Femur (tissue), 1 donor: Measurements from ENCODE around the gene SH3BGRL2.

Experiments
- DNase-seq: peaks from one replicate; pipeline ENCODE4 v3.0.0-alpha.2; 2017

SH3BGRL2 gene

DNA sequence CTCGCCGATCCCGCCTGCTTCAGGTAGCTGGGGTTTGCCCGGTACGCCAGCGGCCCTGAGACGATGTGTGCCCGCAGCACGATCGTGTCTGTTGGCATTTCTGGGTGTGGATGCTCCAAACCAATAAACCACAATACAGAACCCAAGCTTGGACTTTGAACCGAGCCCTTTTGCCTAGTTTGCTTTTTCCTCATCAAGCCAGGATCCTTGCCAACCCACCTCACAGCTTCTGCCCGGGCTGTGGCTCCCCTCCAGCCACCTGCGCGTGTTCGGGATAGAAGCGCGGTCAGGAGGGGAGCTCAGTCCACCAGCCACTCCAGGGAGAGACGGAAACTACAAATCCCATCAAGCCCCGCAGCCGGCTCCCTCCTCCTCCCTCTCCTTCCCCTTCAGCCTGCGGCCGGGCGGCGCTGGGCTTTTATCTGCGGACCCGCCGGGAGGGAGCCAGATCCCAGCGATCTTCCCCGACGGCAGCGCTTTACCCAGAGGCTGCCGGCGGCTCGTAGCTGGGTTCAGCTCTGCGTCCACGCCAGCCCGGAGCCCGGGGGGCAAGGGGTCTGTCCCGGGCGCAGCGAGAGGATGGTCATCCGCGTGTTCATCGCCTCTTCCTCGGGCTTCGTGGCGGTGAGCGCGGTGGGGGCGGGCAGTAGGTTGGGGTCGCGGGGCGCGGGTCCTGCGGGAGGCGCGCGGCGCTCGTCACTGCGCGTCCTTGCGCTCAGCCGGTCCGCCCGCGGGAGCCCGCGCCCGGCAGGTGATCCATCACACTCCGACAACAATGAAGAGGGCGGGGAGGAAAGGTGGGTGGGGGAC, at the start of gene SH3BGRL2:
SH3BGRL2 (plus strand) TSS at position 447 of the 810 bp plus-strand sequence; CDS start at position 580, 133 bp downstream.
- DNase-seq = peak; percentile 80

DNA sequence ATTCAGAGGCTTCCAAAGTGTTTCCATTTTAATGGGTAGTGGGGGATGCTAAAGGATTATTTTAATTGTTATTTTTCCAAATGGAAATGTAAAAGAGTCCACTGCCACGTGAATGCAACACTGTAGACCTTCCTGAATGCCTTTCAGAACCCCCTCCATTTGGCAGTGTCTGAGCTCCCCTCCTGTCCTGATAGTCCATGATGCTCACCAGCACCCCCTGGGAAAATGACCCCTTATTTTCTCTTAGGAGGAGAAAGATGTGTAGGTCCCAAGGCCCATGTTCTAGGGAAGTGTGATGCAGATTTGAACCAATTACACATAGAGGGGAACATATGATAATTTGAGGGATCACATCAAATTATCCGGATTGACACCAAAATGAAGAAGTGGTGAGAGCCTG, 46.8 kb upstream of the SH3BGRL2 start:
- DNase-seq = no peak

DNA sequence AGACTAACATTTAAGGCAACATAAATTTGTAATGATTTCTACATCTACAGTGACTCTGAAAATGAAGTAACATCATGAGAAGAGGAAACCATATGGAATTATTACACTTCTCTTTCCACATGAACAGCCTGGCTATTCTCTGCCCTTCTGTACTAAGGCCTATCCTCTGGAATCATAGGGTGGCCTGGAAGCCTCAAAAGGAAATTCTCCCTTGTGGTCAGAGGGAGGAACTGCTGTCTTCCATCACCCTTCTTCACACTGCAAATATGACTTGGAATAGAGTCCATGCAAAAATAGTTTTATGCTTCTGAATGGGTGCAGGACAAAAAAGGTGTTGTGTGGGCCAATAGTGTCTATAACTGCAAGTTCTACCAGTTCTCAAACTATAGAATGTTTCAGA, 44.6 kb upstream of the SH3BGRL2 start:
- DNase-seq = no peak

DNA sequence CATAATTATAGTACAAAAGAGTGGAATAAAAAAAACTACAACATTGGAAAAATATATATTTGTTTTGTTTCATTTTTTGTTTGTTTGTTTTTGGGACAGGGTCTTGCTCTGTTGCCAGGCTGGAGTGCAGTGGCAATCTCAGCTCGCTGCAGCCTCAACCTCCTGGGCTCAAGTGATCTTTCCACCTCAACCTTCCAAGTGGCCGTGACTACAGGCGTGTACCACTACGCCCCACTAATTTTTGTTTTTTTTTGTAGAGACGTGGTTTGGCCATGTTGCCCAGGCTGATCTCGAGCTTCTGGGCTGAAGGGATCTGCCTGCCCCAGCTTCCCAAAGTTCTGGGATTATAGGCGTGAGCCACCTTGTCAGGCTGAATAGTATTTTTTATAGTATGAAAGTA, 41.4 kb upstream of the SH3BGRL2 start:
- DNase-seq = no peak

DNA sequence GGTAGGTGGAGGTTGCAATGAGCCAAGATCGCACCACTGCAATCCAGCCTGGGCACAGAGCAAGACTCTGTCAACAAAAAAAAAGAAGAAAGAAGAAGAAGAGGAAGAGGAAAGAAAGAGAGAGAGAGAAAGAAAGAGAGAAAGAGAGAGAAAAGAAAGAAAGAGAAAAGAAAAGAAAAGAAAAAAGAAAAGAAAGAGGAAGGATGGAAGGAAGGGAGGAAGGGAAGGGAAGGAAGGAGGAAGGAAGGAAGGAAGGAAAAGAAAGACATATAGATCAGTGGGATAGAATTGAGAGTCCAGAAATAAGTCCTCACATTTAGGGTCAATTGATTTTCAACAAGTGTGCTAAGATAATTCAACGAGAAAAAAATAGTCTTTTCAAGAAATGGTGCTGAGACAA, 34.0 kb upstream of the SH3BGRL2 start:
- no peak for DNase-seq

DNA sequence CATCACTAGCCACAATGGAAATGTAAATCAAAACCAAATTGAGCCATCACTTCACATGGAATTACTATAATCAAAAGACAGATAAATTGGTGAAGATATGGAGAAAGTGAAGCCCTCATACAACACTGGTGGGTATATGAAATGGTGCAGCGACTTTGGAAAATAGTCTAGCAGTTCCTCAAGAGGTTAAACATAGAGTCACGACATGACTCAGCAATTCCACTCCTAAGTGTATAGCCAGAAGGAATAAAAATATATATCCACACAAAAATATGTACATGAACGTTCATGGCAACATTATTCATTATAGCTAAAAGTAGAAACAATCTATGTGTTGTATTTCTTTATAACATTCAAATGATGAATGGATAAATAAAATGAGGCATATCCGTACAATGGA, 33.1 kb upstream of the SH3BGRL2 start:
- DNase-seq = no peak

DNA sequence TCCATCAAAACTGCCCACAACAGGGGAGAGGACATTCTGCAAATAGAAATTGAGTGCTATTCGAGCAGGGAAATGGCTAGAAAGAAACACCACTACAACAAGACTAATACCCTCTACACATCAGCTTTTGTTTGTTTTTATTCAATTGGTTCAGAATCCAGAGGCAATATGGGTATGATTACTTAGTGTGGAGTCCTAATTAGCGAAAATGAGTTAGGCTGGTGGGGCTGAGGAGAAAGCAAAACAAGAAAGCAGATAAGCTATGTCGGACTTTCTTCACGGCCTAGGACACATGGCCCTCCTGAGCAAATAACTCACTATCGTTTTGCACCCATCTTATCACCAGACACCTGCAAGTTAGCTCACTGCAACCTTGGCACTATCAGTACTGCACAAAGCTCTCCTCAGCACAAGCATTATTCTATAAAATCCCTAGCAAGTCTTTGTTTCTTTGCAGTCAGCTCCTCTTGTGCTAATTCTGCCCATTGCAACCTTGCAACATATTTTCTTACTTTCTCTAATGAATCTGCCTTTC, 31.3 kb upstream of the SH3BGRL2 start:
- no peak for DNase-seq

DNA sequence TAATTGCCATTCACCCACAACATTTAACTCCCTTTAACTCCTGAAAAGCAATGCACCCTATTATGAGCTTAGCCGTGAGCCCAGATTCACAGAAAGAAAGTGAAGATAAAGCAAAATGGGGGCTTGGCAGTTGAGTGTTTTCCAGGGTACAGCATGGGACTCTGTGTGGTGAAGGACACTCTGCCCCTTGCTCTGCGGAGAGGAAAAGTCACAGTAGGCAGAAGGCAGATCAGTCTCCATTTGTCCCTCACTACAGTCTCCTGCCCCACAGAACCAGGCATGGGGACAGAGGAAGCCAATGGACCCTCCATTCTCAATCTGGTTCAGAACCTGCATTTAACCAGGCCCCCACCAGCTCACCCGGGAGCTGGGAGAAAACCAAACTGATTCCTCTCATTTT, 30.8 kb upstream of the SH3BGRL2 start:
- DNase-seq = no peak

DNA sequence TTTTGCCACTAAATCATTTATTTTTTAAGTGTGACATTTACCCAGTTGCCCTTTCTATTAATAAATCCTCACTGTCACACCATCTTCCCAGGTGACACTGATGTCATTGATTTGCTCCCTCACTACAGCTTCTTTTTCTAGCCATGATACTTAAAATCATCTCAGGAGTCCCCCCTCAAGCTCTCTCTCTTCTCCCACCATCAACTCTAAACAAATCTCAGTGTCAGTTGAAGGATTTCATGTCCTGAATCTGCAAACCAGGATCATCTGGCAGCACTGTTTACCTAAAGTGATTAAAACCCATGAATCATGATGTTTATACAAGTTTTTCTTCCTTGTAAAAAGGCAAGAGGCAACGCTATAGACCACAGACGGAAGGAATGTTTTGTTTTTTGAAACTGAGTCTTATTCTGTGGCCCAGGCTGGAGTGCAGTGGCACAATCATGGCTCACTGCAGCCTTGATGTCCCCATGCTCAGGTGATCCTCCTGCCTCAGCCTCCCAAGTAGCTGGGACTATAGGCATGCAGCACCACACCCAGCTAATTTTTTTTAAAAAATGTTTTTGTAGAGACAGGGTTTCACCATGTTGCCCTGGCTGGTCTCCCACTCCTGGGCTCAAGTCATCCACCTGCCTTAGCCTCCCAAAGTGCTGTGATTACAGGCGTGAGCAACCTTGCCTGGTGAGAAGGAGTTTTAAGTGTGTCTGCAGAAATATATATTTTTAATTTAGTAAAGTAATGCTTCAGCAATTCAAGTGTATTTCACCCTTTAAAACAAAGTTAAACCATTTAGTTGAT, 30.1 kb upstream of the SH3BGRL2 start:
- no peak for DNase-seq

DNA sequence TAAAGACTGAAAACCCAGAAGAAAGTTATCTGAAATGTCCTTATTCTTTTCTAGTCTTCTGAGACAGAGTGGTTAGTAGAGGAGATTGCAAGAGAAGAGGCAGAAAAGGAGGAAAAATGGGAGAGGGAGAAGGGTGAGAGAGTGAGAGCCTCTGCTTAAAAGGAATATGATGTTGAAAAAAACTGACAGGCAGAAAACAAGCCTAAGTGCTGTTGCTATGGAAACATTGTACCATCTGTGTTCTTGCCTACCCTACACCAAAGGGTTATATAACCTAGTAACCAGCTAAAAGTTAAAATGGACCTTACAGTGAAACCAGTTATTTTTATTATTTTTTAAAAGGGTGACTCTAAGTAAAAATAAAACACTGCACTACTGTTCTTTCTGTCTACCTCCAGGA, 28.3 kb upstream of the SH3BGRL2 start:
- no peak for DNase-seq

DNA sequence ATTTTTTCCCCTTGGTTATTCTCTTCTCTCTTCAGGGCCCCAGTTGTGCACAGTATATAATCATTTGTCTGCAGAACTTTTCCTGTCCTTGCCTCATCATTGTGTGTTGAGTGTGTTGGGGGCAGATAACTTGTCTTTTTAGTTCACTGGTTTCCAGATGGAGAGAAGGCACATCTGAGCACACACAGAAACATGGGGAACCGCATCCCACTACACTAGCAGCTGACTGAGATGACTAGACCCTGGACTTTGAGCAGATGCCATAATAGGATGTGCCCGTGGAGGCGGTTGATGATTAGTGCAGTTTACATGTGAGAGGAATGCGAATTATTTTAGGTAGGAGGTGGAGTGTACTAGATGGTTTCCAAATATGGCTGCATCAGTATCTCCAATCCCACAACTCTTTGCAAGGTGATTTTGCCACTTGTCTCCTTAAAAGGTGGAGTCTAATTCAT, 26.5 kb upstream of the SH3BGRL2 start:
- no peak for DNase-seq

DNA sequence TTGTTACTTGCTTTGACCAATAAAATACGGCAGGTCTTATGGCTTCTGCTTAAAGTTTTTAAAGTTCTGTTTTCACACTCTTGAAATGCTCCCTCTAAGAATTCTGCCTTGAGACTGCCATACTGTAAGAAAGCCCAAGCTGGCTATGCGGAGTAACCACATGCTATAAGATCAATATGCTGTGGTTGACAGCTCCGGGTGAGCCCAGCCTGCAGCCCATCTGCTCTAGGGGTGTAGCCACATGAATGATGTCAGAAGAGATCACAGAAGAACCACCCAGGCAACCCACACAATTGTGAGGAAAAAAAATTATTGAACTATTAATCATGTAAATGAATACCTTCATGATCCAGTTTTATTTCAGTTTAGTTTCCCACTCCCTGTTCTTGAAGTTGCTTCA, 26.1 kb upstream of the SH3BGRL2 start:
- no peak for DNase-seq

DNA sequence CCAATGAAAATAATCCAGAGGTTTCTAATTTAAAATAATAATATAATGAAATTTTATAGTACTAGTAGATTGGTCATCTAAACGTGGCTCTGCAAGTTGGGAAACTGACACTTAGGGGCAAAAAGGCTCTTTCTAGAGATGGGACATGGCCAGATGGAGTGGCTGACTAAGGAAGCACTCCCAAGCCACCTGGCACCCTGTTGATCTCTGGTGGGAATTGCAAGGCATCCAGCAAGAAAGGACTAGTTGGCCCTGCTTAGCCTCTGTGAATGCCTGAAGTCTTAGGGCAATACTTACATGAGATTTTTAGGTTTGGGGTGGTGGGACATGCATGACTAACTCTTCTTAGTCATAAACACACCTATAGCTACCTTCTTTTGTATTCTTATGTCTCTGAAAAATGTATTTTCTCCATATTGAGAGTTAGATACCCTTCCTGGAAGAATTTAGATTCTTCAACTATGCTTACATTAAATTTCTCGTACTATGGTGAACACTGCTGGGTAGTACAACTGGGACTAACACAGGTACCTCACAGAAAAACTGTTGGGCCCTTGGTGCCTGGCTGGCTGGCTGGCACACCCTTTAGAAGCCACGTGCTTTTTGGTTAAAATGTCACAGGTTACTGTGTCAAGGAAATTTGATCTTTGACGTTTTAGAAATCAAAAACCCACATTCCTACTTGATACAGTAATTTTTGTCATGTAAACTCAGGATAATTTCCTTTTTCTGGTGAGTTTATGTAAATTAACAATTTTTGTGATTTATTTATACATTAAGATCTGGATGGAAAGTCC, 25.0 kb upstream of the SH3BGRL2 start:
- no peak for DNase-seq

DNA sequence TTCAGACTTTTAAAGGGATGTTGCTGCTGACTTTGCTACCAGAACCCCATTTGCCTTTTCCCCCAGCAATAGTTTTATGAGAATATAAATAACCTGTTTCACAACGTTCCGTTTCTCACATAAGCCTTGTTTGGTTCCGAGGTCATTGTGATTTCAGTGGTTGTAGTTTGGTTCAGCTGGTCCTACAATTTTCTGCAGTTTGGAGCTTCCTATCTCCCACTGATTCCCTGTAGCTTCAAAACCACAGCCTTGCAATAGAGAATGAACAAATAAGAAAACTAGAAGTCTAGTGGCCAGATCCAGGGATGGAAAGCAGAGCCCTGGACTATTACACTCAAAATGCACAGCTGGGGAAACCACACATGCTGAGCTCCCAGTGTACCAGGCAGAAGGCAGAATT, 24.1 kb upstream of the SH3BGRL2 start:
- no peak for DNase-seq

DNA sequence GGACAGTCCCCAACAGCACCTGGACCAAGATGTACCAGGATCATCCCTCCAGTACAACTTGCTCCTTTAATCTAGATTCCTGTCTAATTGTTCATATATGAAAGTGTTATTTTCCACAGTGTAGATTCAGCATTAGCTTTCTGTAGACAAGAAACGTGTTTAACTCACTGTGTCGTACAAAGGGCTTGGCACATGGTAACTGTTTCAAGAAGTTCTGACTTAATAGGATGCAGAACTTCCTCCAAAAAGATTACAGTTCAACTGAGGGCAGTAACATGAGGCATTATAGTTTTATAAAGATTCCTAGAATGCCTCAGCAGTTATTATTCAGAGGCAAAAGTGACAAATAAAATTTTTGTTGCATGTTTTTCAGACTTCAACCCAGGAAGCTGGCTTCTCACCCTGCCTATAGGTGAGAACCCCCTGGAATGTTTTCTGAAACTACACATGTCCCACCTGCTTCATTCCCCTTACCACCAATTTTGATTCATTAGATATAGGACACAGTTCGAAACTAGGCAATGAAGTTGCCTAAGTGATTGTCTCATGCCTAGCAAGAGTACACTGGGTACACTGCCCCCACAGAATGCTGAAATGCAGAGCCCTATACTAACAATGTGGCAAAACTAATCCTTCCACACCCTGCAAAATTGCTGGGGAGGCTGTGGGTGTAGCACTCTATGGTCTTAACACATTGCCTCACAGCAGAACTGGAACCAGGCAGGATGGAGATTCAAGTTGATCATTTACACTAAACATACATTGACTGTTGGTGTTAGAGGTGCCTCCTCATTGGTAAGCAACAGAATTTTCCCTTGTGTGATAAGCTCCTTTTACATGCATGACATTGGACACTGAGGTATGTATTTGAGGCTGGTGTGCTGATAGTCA, 22.6 kb upstream of the SH3BGRL2 start:
- no peak for DNase-seq

DNA sequence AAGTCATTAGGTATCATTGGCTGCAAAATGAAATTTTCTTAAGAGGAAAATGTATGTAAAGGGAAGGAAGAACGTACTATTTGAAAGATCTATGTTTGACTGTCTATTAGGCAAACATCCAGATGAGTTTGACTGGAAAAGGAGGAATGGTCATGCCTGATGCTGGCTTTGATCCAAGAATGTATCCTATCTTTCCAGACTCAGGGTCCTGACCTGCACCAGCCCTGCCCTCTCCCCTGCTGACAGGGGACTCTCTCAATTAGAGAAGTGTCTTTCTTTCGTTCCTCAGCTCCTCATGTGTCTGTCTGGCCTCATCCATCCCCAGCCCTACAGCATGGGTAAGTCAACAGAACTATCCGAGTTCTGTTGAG, 21.9 kb upstream of the SH3BGRL2 start:
- no peak for DNase-seq

DNA sequence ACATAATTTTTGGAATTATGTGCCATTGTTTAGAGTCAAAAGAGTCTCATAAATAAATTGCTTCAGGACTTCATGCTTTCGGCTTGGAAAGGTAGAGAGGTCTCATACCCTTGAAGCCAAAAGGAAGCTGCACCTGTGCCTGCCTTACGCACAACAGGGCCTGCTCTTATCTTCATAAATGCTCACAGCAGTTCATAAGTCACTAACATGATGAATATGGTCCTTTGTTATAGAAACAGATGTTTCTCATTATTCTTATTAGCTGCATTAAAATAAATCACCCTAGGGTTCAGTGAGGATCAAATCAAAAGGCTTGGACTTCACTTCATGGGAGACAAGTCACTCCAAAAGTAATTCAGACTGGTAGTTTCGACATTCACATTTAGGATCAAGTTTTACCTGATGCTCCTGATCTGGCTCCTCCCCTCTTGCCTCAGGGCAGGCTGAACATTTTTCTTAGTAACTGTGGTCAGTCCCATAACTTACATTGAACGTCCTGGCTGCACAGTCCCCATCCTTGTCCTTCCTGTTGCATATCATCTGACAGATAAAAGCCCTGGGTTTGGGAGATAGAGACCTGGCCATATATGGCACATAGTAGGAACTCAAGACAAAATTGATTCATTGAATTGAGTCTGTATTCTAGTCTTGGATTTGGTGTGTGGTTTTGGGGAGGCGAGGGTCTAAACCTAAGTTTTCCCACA, 20.7 kb upstream of the SH3BGRL2 start:
- no peak for DNase-seq

DNA sequence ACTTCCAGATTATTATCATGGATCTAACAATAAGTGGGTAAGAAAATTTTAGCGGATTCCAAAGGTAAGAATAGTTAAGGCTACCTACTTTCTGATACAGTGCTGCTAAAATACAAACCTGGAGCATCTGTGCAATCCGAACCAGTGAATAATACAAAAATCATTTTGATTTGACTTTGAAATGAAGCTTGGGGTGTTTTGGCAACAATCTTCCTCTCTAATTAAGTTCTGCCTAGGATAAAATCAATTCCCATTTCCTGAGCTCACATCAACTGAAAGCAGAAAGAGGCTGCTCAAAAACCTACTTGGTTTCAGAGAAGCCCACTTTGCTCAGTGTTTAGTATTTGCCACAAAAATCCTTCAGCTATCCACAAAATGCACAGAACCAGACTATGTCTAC, 18.7 kb upstream of the SH3BGRL2 start:
- DNase-seq = no peak

DNA sequence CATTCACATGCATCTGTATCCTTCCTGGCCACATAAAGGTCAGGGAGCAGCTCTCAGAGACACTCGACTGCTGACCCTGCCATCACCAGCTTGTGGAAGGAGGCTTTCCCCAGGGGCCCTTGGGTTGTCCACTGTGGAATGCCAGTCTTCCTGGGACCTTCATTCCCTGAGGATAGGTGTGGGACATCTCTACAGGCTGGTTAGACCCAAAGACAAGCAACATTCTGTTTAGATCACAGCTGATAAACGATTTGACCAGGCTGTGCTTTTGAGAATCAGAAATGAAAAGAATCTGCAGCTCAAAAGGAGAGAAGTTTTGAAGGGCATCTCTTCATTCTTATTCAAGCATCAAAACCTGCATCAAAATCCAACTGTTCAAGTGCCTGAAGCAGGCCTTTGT, 18.2 kb upstream of the SH3BGRL2 start:
- DNase-seq = no peak

DNA sequence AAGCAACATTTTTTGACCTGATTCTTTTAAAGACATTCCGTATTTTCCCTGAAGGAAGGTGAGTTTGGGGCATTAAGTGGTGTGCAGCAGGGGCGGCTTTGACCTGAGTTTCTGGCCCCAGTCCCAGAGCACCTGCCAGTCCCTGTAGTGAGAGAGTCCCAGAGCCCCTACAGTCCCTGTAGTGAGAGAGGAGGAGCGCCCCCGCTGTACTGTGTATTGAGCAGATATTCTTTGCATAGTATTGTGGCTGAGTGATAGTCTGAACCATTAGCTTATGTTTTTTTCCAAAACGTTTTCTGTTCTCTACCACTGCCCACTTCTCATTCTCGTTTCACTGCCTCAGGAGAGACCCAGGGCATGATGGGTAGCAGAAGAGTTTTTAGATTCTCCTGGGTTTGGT, 17.2 kb upstream of the SH3BGRL2 start:
- no peak for DNase-seq
